ENCODE results near the gene ZNF32. TPM values are rescaled to one million over a fixed set of nuclear protein-coding genes. Genes with fewer than 3 reads are reported as not detected.
A peak's percentile ranks its signal among the peaks of the same experiment; 100 is the strongest.

ZNF32 gene
- total and polyA plus RNA-seq, 11 donors, result 32.8 to 78.2 (median 42.4) TPM

GRCh38 chr10:43669386-43669785 lies 20.7 kb upstream of the ZNF32 start:
- Histone ChIP-seq H3K4me1 (peaks cover 0 to 18% (median 8%) of the 10 kb centered on the region in 12 donors), H3K36me3 (no peaks in the 10 kb centered on the region), H3K27me3 (peaks cover 0 to 22% (median 13%) of the 10 kb centered on the region in 9 donors), H3K4me3 (no peak overlapping the region), H3K9me3 (no peaks in the 10 kb centered on the region), H3K27ac (no peak overlapping the region)
- 75 to 94% (median 88%) methylated on average over 3 of the region's 3 CpGs for WGBS, 4 donors
- intact Hi-C loops (cut with DNase I), result loop anchor here in 1 of 10 donors (2.0 kb wide), 1 partner anchor 719 kb away; no protein-coding TSS in a partner anchor
- no peak for DNase-seq
- no peak for ATAC-seq
- no peak for TF ChIP-seq POLR2A (IDR thresholded peaks at IDR 0.05)
- TF ChIP-seq, protein P1, sequence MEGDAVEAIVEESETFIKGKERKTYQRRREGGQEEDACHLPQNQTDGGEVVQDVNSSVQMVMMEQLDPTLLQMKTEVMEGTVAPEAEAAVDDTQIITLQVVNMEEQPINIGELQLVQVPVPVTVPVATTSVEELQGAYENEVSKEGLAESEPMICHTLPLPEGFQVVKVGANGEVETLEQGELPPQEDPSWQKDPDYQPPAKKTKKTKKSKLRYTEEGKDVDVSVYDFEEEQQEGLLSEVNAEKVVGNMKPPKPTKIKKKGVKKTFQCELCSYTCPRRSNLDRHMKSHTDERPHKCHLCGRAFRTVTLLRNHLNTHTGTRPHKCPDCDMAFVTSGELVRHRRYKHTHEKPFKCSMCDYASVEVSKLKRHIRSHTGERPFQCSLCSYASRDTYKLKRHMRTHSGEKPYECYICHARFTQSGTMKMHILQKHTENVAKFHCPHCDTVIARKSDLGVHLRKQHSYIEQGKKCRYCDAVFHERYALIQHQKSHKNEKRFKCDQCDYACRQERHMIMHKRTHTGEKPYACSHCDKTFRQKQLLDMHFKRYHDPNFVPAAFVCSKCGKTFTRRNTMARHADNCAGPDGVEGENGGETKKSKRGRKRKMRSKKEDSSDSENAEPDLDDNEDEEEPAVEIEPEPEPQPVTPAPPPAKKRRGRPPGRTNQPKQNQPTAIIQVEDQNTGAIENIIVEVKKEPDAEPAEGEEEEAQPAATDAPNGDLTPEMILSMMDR (IDR thresholded peaks at IDR 0.05), result no peak

- intact Hi-C loops (cut with DNase I), result loop anchor here in 1 of 10 donors (2.0 kb wide), 1 partner anchor 721 kb away; no protein-coding TSS in a partner anchor
- peaks cover 0 to 8% (median 0%) of the 10 kb centered on the region in 12 donors for H3K9me3 ChIP-seq
- DNase-seq, result no peak
- WGBS, 4 donors, result 73 to 84% (median 79%) methylated on average over 34 to 36 of the region's 36 CpGs
- H3K4me1 ChIP-seq, result peaks cover 0 to 18% (median 7%) of the 10 kb centered on the region in 12 donors
- no peaks in the 10 kb centered on the region for H3K36me3 ChIP-seq
- peak overlapping the region in 10 of 12 donors; percentile 2 to 48 (median 34) for H3K4me3 ChIP-seq
- no peak for ATAC-seq
- H3K27ac ChIP-seq, result no peak overlapping the region
- TF ChIP-seq POLR2A (IDR thresholded peaks at IDR 0.05), result no peak
- TF ChIP-seq, protein P1 (IDR thresholded peaks at IDR 0.05), result no peak
- peaks cover 0 to 22% (median 13%) of the 10 kb centered on the region in 9 donors for H3K27me3 ChIP-seq
Observed at GRCh38 chr10:43667761-43668386, 19.2 kb upstream of the ZNF32 start.

DNA sequence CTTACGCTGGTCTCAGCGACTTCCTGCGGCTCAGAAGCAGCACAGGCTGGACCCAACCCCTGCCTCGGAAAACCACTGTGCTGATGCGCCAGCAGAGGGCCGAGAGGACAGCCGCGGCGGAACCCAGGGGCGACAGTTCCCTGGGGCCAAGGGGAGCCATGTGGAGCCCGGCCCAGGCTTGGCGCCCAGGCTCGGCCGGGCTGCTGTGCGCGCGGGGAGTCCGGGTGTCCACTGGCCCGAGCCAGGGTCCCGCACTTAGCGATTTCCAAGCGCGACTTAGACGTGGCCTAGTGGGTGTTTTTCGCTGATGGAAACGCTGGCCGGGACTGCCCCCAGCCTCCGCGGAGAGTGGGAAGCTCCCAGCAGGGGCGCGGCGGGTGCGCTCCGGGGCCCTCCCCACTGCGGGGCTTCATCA lies 18.6 kb upstream of the ZNF32 start:
- TF ChIP-seq, protein P1 (IDR thresholded peaks at IDR 0.05), result peak in 9 of 12 donors; percentile 20 to 63 (median 44)
- TF ChIP-seq POLR2A (IDR thresholded peaks at IDR 0.05), result no peak
- no peaks in the 10 kb centered on the region for H3K36me3 ChIP-seq
- ATAC-seq (peak in 3 of 4 donors; percentile 55 to 83 (median 72)), DNase-seq (peak in 2 of 5 donors; percentile 47 to 55)
- 3 to 6% (median 5%) methylated on average over 25 to 35 of the region's 35 CpGs for WGBS, 4 donors
- H3K9me3 ChIP-seq, result peaks cover 0 to 11% (median 0%) of the 10 kb centered on the region in 12 donors
- H3K27ac ChIP-seq, result no peak overlapping the region
- peaks cover 0 to 18% (median 7%) of the 10 kb centered on the region in 12 donors for H3K4me1 ChIP-seq
- H3K27me3 ChIP-seq, result peaks cover 0 to 22% (median 13%) of the 10 kb centered on the region in 9 donors
- intact Hi-C loops (cut with DNase I), result no loop called here
- peak overlapping the region; percentile 2 to 48 (median 30) for H3K4me3 ChIP-seq

- DNase-seq (no peak), ATAC-seq (no peak)
- TF ChIP-seq POLR2A (IDR thresholded peaks at IDR 0.05), result no peak
- TF ChIP-seq, protein P1 (IDR thresholded peaks at IDR 0.05), result no peak
- 79 to 81% (median 80%) methylated on average over 9 of the region's 9 CpGs for WGBS, 4 donors
- no peaks in the 10 kb centered on the region for H3K36me3 ChIP-seq
- intact Hi-C loops (cut with DNase I), result no loop called here
- peaks cover 0 to 10% (median 3%) of the 10 kb centered on the region in 12 donors for H3K4me1 ChIP-seq
- no peak overlapping the region for H3K4me3 ChIP-seq
- peaks cover 0 to 22% (median 13%) of the 10 kb centered on the region in 9 donors for H3K27me3 ChIP-seq
- peaks cover 0 to 11% (median 0%) of the 10 kb centered on the region in 12 donors for H3K9me3 ChIP-seq
- no peak overlapping the region for H3K27ac ChIP-seq
Observed at GRCh38 chr10:43666552-43666951, 17.9 kb upstream of the ZNF32 start.
